ENCODE results near the gene IFNLR1.

GRCh38 chr1:24180676-24181075 lies 6.4 kb downstream of the IFNLR1 start:
- TF ChIP-seq CTCF (IDR thresholded peaks at IDR 0.05) = no peak
- TF ChIP-seq POLR2A (IDR thresholded peaks at IDR 0.05) = no peak
- TF ChIP-seq EP300 (IDR thresholded peaks at IDR 0.05) = no peak
